GM21825 (cell line): ENCODE measurements around the gene AMER2.

ENCODE experiments used
- ATAC-seq: cut with Tn5 transposase; IDR thresholded peaks from one replicate; pipeline ENCODE4 v1.9.1; 2021; ENCODE audit warnings: mild to moderate bottlenecking, moderate library complexity; ENCODE audit not compliant: unreplicated experiment

The AMER2 gene

GRCh38 chr13:25157681-25158080, 14.4 kb downstream of the AMER2 start:
- no peak for ATAC-seq

- no peak for ATAC-seq
Measured at GRCh38 chr13:25153736-25154135, 18.4 kb downstream of the AMER2 start.

- ATAC-seq = no peak
Measured at GRCh38 chr13:25151626-25152195, 20.4 kb downstream of the AMER2 start.

- ATAC-seq = no peak
Measured at GRCh38 chr13:25149711-25150110, 22.4 kb downstream of the AMER2 start.

DNA sequence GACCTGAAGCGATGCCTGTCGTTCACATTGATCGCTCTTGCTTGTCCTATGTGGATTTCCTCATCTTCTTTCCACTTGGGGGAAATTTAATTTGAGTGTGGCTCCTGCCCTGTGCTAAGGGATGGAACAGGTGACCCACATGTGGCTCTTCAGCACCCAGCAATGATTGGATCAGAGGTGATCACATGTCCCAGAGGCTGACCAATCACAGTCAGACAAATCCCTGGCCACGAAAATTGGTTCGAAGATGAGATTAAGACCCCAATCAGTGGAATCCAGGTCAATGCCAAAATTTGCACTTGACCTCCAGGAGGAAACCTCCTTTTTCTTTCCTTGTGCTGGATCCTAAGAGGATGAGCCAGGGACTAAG, 23.7 kb downstream of the AMER2 start:
- no peak for ATAC-seq

GRCh38 chr13:25147638-25148401, 24.3 kb downstream of the AMER2 start:
- no peak for ATAC-seq

GRCh38 chr13:25143706-25144105, 28.4 kb downstream of the AMER2 start:
- ATAC-seq = no peak

DNA sequence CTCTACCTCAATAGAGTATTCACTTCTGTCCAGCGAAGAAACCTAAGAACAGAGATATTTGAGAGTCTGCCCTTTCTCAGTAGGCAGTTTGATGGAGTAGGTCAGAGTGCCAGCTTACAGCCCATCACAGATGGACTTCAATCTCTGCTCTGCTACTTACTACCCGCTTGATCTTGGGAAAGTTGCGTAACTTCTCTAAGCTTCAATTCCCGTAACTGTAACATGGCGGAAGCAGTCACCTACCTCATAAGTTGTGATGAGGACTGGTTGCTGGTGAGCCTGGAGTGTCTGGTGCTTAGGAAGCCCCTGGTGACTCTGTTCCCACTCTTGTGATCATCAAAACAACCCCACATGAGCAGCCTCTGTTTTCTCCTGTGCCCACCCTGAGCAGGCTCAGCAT, 31.0 kb downstream of the AMER2 start:
- no peak for ATAC-seq

DNA sequence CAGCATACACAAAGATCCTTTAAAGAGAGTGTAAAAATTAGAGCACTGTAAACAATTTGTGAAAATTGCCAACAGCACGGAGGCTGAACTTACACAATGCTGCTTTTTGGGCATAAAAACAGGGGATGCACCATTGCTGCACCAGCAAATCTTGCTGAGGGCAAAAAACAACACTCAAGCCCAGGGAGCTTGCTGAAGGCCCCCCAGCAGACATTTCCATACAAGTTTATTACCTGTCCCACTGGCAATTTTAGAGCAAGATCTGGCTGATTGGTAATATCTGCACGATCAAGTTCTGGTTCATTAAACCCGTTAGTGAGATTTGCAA, 34.3 kb downstream of the AMER2 start:
- ATAC-seq = no peak

GRCh38 chr13:25136880-25137787, 35.0 kb downstream of the AMER2 start:
- no peak for ATAC-seq

GRCh38 chr13:25135896-25136295, 36.2 kb downstream of the AMER2 start:
- no peak for ATAC-seq

GRCh38 chr13:25132751-25133390, 39.2 kb downstream of the AMER2 start:
- no peak for ATAC-seq

- no peak for ATAC-seq
Measured at GRCh38 chr13:25131881-25132420, 40.1 kb downstream of the AMER2 start.

DNA sequence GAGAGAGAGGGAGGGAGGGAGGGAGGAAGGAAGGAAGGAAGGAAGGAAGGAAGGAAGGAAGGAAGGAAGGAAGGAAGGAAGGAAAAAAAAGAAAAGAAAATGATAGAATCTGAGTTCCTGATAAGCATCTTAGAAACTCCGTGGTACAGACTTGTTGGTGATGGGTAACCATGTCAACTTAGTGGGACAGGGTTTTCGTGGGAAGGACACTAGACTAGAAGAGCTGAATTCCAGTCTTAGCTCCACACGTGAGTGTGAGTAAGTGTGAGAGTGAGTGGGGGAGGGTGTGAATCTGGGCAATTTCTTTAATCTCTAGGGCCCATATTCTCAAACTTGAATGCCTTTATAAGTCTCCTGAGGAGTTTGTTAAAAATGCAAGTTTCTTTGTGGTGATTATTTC, 41.1 kb downstream of the AMER2 start:
- no peak for ATAC-seq

DNA sequence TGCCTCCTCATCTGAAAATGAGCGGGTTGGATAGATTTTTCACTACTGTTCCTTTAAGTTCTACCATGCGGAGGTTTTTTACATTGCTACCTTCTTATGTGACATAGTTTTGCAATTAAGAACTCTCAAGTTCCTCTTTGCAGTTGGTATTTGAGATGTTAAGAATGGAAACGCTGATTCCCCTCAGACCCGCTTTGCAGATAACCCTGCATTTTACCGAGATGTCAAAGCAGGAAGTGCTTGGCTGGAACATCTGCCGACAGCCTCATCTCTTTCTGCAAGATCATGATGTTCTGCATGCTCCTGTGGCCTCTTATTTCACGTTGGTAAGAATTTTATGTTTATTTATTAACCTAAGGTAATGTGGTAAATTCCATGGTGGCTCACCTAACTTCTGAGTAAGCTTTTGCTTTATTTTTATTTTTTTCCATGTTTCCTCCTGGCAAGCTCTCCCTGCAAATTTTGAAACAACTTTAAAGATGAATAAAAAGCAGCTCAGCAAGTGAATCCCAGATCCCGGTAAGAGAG, 53.6 kb downstream of the AMER2 start:
- ATAC-seq = no peak

DNA sequence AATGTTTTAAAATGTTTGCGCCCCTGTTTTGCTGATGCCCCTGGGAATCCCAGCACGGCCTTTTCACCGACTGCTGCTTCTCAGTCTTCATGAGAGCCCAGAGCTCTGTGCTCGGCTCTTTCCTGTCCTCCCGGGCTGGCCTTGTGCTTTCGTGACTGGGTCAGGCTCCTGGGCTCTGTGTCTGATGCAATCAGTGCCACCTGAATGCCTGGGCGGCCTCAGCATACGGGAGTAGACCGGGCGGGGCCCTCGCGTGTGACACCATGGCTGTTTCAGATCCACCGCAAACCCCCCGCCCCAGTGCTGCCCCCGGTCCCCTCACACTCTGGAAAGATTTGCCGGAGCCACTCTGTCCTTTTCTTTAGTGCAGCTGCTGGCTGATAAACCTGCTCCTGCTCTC, 54.8 kb downstream of the AMER2 start:
- ATAC-seq = no peak

GRCh38 chr13:25116044-25116443, 56.0 kb downstream of the AMER2 start:
- ATAC-seq = no peak

GRCh38 chr13:25114220-25114619, 57.9 kb downstream of the AMER2 start:
- peak; percentile 67 for ATAC-seq

GRCh38 chr13:25112695-25113255, 59.3 kb downstream of the AMER2 start:
- no peak for ATAC-seq
